K562 (cell line): ENCODE measurements around the gene DENND2A. TPM values are rescaled to one million over a fixed set of nuclear protein-coding genes. Genes with fewer than 3 reads are reported as not detected.

Experiments used
- CC2D1A ChIP-seq: fragments of 450-650 bp; IDR thresholded peaks from 2 replicates; pipeline ENCODE4 v1.6.1; 2017; ENCODE audit warnings: mild to moderate bottlenecking
- CCAR2 ChIP-seq: fragments of 200-400 bp; formaldehyde crosslinking; IDR thresholded peaks from 2 replicates; pipeline ENCODE4 v1.6.1; 2017; ENCODE audit warnings: mild to moderate bottlenecking, low read depth, low read length
- DIDO1 ChIP-seq: fragments of 450-650 bp; IDR thresholded peaks from 2 replicates; pipeline ENCODE4 v1.6.1; 2016; ENCODE audit warnings: low read depth, missing biosample characterization, missing genetic modification characterization
- ELF4 ChIP-seq: fragments of 450-650 bp; formaldehyde crosslinking; IDR thresholded peaks from 2 replicates; pipeline ENCODE4 v1.4.0; 2022; ENCODE audit warnings: missing genetic modification characterization
- HMGN3 ChIP-seq: IDR thresholded peaks from 2 replicates; pipeline ENCODE4 v1.6.1; 2011; ENCODE audit warnings: borderline replicate concordance, low read depth, mild to moderate bottlenecking, mixed read lengths, low read length; ENCODE audit not compliant: insufficient read length; ENCODE audit errors: extremely low read depth
- KDM1A ChIP-seq, 2 experiments: fragments of 450-650 bp; IDR thresholded peaks; 2 replicates each; pipeline ENCODE4 v1.6.1; 2016; ENCODE audit warnings: mild to moderate bottlenecking in 2 of 2
- MAFG ChIP-seq: fragments of 450-650 bp; conservative IDR thresholded peaks from 2 replicates; pipeline ENCODE4 v1.6.1; 2016; ENCODE audit warnings: missing genetic modification characterization, missing compliant biosample characterization
- MIER1 ChIP-seq: fragments of 450-650 bp; IDR thresholded peaks from 2 replicates; pipeline ENCODE4 v1.6.1; 2016; ENCODE audit warnings: antibody characterized with exemption, mild to moderate bottlenecking, low read depth
- NBN ChIP-seq: fragments of 450-650 bp; IDR thresholded peaks from 2 replicates; pipeline ENCODE4 v1.6.1; 2016; ENCODE audit warnings: low read depth, mild to moderate bottlenecking
- NR2C1 ChIP-seq, 2 experiments: fragments of 450-650 bp; IDR thresholded peaks; 2 replicates each; pipeline ENCODE4 v1.6.1; 2017; ENCODE audit warnings: mild to moderate bottlenecking in 2 of 2, antibody characterized with exemption in 1 of 2, inconsistent platforms in 1 of 2, missing compliant biosample characterization in 1 of 2, missing genetic modification characterization in 1 of 2
- PHTF2 ChIP-seq: fragments of 250-450 bp; sonication (Bioruptor Pico); IDR thresholded peaks from 2 replicates; pipeline ENCODE4 v1.5.0; 2021; ENCODE audit warnings: mild to moderate bottlenecking
- SAP30 ChIP-seq: fragments of 200-600 bp; sonication (generic); IDR thresholded peaks from 2 replicates; pipeline ENCODE4 v1.6.1; 2012; ENCODE audit warnings: borderline replicate concordance, low read depth, mild to moderate bottlenecking, moderate library complexity, low read length, control low read depth, inconsistent platforms; ENCODE audit not compliant: insufficient read depth, poor library complexity, severe bottlenecking
- ZNF586 ChIP-seq: fragments of 450-650 bp; formaldehyde crosslinking; conservative IDR thresholded peaks from 2 replicates; pipeline ENCODE4 v1.4.0; 2020; ENCODE audit warnings: mild to moderate bottlenecking, moderate library complexity
- ZNF764 ChIP-seq: fragments of 250-450 bp; sonication (Bioruptor Pico); IDR thresholded peaks from 2 replicates; pipeline ENCODE4 v1.4.0; 2020; ENCODE audit warnings: low read depth, mild to moderate bottlenecking, moderate library complexity
- polyA plus RNA-seq, 8 experiments: library from polyadenylated mRNA; depleted of rRNA in 4 of 8; stranded (reverse) in 5 of 8; unstranded in 3 of 8; fragments of >200 nt; fragmentation: Nextera tagmentation in 2 of 8; fragmentation: Illumina TruSeq in 1 of 8; extraction: Ambion mirVana in 2 of 8; extraction: Trizol in 1 of 8; gene quantifications; 2 replicates each; pipeline versions ENCODE4 v1.2.1 to v1.2.3, GENCODE V29; 2011 to 2014; ENCODE audit warnings: inconsistent platforms in 1 of 8, missing spikeins in 1 of 8
- total RNA-seq, 7 experiments: library from RNA; depleted of rRNA in 6 of 7; stranded (reverse); fragments of >200 nt in 6 of 7; fragmentation: Illumina TruSeq in 2 of 7; extraction: Trizol in 2 of 7; gene quantifications; 2 replicates each; pipeline versions ENCODE4 v1.2.1 to v1.2.3, GENCODE V29; 2011 to 2021; ENCODE audit warnings: low replicate concordance in 1 of 7
- TF ChIP-seq, protein P1 (sequence below): sonication (generic); formaldehyde crosslinking; IDR thresholded peaks from 2 replicates; pipeline ENCODE4 v1.8.1; 2023; ENCODE audit warnings: mild to moderate bottlenecking, missing genetic modification reagents
- TF ChIP-seq, protein P2 (sequence below): sonication (generic); formaldehyde crosslinking; IDR thresholded peaks from 2 replicates; pipeline ENCODE4 v1.8.1; 2023; ENCODE audit warnings: missing genetic modification reagents, mild to moderate bottlenecking, borderline replicate concordance
- TF ChIP-seq, protein P3 (sequence below), 2 experiments: fragments of 150-350 bp in 1 of 2; IDR thresholded peaks; 2 replicates each; pipeline ENCODE4 v1.6.1; 2012 to 2016; ENCODE audit warnings: low read depth in 2 of 2, low read length in 2 of 2, mild to moderate bottlenecking in 1 of 2, moderate library complexity in 1 of 2

DENND2A gene
- total and polyA plus RNA-seq, 9 of the 15 experiments (the other 6 are each of a cell fraction or from before 2014, with no cell fraction given): not detected

DNA sequence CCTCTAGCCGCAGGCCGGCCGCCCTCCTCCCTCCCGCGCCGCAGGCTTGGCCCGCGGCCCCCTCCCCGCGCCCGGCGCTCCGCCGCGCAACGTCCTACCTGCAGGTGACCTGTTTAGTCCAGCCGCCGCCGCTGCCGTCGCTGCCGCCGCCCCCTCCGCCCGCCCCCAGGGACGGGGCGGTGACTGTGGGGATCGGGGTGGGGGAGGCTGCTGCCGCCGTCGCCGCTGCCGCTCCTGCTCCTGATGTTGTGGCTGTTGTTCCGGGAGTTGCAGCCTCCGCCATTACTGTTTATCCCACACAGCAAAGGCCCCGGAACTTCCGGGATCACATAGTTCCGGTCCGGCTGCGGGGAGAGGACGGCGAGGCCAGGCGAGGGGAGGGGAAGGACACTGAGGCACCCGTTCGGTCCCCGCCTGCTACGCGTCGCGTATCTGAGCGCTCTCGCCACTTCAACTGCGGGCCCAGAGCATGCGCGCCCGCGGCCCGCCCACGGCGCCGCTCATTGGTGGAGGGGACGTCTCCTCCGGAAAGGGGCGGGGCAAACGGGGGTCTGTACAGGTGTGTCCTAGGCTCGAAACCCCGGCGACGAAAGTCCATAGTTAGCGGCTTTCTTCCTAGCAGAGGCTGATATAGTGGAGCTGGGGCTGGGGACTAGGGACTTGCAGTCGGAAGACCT, 161.4 kb downstream of the DENND2A start, which contains the start of gene MKRN1 (continued):
- no peak for TF ChIP-seq NR2C1 (IDR thresholded peaks at IDR 0.05)
- TF ChIP-seq NR2C1 (tag; IDR thresholded peaks at IDR 0.05): no peak
- TF ChIP-seq, protein P1, sequence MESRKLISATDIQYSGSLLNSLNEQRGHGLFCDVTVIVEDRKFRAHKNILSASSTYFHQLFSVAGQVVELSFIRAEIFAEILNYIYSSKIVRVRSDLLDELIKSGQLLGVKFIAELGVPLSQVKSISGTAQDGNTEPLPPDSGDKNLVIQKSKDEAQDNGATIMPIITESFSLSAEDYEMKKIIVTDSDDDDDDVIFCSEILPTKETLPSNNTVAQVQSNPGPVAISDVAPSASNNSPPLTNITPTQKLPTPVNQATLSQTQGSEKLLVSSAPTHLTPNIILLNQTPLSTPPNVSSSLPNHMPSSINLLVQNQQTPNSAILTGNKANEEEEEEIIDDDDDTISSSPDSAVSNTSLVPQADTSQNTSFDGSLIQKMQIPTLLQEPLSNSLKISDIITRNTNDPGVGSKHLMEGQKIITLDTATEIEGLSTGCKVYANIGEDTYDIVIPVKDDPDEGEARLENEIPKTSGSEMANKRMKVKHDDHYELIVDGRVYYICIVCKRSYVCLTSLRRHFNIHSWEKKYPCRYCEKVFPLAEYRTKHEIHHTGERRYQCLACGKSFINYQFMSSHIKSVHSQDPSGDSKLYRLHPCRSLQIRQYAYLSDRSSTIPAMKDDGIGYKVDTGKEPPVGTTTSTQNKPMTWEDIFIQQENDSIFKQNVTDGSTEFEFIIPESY: peak; percentile 87; the same call in 1 of the 2 replicates
- no peak for TF ChIP-seq CC2D1A
- TF ChIP-seq, protein P2, sequence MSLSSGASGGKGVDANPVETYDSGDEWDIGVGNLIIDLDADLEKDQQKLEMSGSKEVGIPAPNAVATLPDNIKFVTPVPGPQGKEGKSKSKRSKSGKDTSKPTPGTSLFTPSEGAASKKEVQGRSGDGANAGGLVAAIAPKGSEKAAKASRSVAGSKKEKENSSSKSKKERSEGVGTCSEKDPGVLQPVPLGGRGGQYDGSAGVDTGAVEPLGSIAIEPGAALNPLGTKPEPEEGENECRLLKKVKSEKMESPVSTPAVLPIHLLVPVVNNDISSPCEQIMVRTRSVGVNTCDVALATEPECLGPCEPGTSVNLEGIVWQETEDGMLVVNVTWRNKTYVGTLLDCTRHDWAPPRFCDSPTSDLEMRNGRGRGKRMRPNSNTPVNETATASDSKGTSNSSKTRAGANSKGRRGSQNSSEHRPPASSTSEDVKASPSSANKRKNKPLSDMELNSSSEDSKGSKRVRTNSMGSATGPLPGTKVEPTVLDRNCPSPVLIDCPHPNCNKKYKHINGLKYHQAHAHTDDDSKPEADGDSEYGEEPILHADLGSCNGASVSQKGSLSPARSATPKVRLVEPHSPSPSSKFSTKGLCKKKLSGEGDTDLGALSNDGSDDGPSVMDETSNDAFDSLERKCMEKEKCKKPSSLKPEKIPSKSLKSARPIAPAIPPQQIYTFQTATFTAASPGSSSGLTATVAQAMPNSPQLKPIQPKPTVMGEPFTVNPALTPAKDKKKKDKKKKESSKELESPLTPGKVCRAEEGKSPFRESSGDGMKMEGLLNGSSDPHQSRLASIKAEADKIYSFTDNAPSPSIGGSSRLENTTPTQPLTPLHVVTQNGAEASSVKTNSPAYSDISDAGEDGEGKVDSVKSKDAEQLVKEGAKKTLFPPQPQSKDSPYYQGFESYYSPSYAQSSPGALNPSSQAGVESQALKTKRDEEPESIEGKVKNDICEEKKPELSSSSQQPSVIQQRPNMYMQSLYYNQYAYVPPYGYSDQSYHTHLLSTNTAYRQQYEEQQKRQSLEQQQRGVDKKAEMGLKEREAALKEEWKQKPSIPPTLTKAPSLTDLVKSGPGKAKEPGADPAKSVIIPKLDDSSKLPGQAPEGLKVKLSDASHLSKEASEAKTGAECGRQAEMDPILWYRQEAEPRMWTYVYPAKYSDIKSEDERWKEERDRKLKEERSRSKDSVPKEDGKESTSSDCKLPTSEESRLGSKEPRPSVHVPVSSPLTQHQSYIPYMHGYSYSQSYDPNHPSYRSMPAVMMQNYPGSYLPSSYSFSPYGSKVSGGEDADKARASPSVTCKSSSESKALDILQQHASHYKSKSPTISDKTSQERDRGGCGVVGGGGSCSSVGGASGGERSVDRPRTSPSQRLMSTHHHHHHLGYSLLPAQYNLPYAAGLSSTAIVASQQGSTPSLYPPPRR: no peak
- peak; percentile 93 for TF ChIP-seq ELF4 (CRISPR knock-in tag)
- TF ChIP-seq DIDO1 (tag): peak; percentile 74
- TF ChIP-seq KDM1A (IDR thresholded peaks at IDR 0.05): no peak
- peak; percentile 78 for TF ChIP-seq SAP30
- no peak for TF ChIP-seq ZNF586 (CRISPR knock-in tag)
- no peak for TF ChIP-seq CCAR2
- TF ChIP-seq ZNF764 (CRISPR knock-in tag): no peak
- TF ChIP-seq, protein P3, sequence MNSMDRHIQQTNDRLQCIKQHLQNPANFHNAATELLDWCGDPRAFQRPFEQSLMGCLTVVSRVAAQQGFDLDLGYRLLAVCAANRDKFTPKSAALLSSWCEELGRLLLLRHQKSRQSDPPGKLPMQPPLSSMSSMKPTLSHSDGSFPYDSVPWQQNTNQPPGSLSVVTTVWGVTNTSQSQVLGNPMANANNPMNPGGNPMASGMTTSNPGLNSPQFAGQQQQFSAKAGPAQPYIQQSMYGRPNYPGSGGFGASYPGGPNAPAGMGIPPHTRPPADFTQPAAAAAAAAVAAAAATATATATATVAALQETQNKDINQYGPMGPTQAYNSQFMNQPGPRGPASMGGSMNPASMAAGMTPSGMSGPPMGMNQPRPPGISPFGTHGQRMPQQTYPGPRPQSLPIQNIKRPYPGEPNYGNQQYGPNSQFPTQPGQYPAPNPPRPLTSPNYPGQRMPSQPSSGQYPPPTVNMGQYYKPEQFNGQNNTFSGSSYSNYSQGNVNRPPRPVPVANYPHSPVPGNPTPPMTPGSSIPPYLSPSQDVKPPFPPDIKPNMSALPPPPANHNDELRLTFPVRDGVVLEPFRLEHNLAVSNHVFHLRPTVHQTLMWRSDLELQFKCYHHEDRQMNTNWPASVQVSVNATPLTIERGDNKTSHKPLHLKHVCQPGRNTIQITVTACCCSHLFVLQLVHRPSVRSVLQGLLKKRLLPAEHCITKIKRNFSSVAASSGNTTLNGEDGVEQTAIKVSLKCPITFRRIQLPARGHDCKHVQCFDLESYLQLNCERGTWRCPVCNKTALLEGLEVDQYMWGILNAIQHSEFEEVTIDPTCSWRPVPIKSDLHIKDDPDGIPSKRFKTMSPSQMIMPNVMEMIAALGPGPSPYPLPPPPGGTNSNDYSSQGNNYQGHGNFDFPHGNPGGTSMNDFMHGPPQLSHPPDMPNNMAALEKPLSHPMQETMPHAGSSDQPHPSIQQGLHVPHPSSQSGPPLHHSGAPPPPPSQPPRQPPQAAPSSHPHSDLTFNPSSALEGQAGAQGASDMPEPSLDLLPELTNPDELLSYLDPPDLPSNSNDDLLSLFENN (IDR thresholded peaks at IDR 0.05; ENCODE audit: low read depth in 2 of 2, low read length in 2 of 2): peak in 1 of 2 experiments; percentile 67; a peak in 2 of 4 replicates
- TF ChIP-seq MIER1: no peak
- TF ChIP-seq PHTF2 (CRISPR knock-in tag): no peak
- TF ChIP-seq MAFG (tag): no peak
- peak; percentile 50; the same call in 1 of the 2 replicates for TF ChIP-seq NBN
- TF ChIP-seq HMGN3: peak; percentile 93
